ENCODE data around the gene RSRC1.
"Not testable (repeated sequence)": the region's sequence is repeated elsewhere in the genome, so short reads cannot be mapped to it uniquely, and the experiment has no call there.

The RSRC1 gene, protein sequence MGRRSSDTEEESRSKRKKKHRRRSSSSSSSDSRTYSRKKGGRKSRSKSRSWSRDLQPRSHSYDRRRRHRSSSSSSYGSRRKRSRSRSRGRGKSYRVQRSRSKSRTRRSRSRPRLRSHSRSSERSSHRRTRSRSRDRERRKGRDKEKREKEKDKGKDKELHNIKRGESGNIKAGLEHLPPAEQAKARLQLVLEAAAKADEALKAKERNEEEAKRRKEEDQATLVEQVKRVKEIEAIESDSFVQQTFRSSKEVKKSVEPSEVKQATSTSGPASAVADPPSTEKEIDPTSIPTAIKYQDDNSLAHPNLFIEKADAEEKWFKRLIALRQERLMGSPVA

DNA sequence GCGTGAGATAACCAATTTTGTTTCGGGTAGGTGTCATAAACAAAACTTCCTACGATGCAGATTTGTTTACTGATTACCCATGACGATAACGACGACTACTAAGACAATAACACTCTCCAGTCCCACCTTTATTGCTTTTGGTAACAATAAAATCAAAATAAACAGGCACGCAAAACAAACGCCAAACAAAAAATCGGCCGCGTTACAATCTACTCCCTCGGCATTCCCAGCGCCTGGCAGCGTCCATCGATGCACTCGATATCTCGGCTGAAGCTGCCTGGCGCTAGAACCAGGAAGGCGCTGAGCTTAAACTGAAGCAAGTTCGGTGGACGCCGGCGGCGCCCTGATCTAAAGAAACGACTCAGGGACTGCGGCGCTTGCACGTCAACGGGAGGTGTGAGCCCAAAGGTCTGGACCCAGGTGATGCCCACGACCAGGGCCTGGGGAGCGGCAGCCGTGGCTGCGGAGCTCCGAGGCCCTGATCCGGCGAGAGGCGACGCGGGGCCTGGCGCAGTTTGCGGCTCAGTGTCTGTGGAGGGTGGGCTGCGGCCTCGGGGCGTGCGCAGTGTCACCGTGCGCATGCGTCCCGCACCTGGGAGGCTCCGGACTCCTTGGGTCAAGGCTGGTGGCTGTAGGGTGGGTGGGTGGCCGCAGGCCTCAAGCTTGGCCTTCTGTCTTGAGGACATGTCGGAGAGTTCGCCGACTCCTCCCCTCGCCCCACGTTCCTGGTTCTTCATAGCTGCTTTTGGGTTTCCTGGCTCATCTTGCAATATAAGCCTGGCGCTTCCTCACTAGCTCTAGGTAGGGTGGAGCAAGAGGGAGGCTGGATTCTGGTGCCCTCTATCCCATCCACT, at the start of gene RSRC1:
Gene RSRC1 (plus strand): TSS at position 286 of the 854 bp plus-strand sequence. CDS start 12,016 bp downstream, outside the sequence.
- peak; percentile 93 for DNase-seq

DNA sequence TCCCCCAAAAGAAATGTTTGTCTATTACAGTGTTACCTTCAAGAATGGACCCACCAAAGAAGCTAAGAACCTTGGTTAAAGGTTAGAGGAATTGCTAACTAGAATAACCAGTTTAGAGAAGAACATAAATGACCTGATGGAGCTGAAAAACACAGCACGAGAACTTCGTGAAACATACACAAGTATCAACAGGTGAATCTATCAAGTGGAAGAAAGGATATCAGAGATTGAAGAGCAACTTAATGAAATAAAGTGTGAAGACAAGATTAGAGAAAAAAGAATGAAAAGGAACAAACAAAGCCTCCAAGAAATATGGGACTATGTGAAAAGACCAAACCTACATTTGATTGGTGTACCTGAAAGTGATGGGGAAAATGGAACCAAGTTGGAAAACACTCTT, 44.3 kb upstream of the RSRC1 start:
- not testable (repeated sequence) for DNase-seq

DNA sequence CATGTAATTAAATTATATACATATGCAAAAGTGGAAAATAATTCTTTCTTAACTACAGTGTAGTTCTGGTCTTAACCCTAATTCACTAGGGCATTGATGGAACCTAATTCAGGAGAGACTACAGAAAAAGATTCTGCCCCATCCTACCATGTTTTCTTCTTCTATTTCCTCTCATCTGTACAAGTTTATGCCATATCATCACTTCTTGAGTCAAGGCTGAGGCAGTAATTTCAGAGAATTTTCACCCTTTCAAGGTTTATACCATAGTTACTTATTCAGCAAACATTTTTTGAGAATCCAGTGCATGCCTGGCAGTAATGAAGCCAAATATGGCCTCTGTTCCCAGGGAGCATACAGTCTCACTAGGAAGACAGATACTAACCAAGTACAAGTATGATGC, 37.1 kb upstream of the RSRC1 start:
- DNase-seq = no peak

GRCh38 chr3:158074591-158074990, 35.3 kb upstream of the RSRC1 start:
- no peak for DNase-seq

DNA sequence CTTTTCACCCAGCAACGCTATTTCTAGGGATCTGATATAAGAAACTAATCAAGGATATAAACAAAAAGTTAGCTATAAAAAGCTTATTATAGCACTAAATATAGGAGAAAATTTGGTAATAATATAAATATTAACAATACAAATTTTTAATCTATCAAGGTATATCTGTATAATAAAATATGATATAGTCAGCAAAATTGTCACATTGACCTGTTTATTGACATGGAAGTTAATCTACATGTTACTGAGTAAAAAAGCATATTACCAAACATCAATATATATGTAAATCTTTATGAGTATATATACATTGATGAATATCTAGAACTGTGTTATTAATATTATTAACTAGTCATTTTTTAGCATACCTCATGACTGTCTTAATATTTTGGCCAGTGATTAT, 30.3 kb upstream of the RSRC1 start:
- DNase-seq = no peak

- DNase-seq = no peak
Observed at GRCh38 chr3:158084651-158085050, 25.2 kb upstream of the RSRC1 start.

DNA sequence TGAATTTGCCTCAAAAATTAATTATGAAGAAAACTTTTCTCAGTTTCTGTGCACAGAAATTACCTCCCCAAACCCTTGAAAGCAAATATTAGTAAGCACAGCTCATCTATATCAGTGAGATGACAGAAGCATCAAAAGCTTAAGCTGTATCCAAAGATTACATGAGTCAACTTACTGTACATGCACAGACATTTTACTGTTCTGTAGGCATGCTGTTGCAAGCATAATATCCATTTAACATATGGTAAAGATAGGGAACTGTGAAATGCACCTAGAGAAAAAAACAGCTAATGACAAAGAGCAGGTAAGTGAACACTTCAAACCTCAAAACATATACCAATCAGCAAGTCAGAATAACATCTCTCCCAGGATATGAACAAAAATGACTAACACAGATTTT, 24.5 kb upstream of the RSRC1 start:
- no peak for DNase-seq

DNA sequence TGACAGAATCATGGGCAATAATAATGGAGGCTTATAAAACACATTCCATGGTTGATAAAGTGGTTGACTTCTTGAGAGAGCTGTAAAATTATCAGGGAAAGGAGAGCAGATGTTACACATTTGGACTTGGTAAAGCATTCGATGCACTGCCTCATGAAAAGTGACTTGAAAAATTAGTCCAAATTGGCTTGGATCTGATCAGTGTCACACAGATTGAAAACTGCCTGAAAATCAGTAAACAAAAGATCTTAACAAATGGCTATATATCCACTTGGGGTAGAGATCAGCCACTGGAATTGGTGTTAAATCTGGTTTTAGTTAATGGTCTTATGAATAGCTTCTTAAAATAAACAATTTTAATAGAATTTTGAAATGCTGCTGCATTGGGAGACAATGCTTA, 24.0 kb upstream of the RSRC1 start:
- no peak for DNase-seq

- DNase-seq = no peak
Observed at GRCh38 chr3:158086361-158086760, 23.5 kb upstream of the RSRC1 start.

GRCh38 chr3:158086776-158087175, 23.1 kb upstream of the RSRC1 start:
- no peak for DNase-seq

- DNase-seq = no peak
Observed at GRCh38 chr3:158091531-158091930, 18.4 kb upstream of the RSRC1 start.

DNA sequence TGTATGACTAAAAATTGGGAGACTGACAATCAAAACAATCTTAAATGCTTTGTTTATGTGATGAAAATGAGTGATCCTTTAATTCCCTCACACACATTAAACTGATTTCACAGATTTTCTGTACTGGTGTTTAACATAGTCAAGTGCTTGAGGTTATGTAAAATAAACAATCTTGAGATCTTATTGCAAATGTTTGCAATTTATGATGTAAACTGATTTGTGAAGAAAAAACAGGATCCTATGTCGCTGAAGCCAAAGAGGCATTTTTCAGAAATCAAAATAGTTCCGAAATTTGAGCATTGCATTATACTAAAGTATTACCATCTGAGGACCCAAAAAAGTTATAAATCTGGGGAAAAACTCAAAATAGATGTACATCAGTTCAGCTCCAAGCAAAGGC, 16.4 kb upstream of the RSRC1 start:
- no peak for DNase-seq

DNA sequence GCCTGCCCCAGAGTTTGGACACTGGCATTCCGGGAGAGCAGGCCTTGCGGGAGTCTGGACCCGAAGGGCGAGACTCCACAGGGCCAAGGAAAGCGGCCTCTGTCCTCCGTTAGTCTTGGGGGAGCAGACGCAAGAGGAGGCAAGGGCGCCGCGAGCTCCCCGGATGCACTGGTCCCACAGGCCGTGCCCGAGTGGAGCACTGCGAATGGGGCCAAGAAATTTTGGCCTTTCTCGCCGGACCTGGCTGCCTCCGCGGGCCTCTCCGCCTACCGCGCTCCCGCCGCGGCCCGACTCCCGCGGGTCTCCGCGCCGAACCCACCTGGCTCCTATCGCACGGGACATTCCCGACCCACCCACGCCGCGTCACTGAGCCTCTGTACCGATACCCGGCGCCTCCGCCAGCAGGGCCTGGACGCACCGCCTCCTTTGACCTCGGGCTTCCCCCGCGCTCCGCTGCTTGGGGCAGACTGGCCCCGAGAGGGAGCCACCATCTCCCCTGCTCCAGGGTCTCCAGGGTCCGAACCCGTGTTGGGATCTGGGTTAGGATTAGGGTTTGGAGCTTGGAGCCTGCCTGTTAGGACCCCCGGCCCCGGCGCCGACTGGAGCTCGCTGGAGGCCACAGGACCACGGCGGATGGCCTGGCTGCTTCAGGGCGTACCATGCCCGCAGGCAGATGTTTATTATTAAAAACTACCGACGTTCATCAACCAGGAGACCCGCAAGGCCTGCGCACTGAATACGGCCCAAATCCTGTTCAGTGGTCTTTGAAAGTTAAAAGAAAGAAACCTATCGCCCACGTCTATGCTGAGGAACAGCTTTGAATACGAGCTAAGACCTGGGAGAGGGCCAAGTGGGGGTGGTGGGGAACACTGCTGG, 15.4 kb upstream of the RSRC1 start:
- no peak for DNase-seq

DNA sequence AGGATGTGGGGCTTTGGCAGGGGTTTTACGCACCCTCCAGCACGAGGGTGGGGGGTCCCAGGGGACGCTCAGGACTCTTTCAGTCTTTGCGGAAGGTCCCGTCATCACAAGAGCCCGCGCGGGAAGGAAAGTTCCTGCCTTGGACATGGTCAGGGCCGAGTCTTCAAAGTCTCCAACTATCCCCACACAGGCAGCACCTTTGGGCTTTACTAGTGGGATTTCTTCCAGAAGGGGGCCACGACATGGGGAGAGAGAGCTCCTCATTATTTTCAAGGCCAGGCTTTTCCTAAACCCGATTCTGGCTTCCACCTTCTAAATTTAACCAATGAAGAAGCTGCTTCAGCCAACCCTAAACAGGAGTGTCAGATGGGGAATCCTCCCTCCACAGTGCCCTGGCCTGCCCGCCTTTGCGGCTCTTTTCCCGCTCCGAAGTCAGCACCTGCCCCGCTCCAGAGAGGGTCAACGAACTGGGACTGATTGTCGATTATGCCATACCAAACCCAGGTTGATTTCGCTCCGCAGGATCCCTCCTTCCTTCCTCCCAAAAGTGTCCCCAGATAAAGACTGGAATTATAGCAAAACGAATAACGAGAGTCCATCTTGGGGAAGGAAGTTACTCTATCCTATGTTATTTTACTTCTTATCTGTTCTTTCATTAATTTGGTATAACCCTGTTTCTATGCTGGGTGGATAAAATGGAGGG, 14.6 kb upstream of the RSRC1 start:
- no peak for DNase-seq

GRCh38 chr3:158095814-158096704, 13.8 kb upstream of the RSRC1 start:
- no peak for DNase-seq

GRCh38 chr3:158097081-158097592, 12.8 kb upstream of the RSRC1 start:
- no peak for DNase-seq

DNA sequence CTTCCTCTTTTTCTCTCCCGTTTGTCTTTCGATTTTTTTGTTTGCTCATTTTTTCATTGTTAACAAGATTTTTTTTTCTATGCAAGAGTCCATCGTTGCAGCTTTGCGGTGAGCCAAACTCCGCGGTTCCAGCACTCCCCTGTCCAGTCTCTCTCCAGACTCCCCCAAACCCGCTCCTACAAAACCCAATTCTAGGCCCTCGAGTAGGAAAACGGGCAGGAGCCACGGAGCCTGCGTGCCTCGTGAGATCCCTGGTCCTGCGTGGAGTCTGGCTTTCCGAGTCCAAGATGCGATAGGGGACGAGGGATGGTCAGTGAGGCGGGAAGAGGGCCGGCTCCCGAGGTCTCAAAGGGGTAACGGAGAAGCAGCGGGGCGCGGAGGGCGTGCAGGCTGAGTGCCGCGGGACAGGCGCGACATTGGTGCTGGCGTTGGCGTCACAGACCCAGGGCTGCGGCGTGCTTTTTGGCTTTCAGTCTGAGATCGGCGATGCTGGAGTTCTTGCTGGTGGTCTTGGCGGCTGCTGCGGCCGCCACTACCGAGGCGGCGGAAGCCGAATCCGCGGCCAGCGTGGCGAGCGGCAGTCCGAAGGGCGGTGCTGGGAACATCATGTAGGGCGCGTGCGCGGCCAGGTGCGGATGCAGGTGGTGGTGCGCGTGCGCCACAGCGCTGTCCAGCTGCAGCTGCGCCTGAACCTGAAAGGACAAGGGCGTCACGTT, 12.1 kb upstream of the RSRC1 start:
- DNase-seq = peak; percentile 91

GRCh38 chr3:158098309-158098639, 11.6 kb upstream of the RSRC1 start:
- no peak for DNase-seq

DNA sequence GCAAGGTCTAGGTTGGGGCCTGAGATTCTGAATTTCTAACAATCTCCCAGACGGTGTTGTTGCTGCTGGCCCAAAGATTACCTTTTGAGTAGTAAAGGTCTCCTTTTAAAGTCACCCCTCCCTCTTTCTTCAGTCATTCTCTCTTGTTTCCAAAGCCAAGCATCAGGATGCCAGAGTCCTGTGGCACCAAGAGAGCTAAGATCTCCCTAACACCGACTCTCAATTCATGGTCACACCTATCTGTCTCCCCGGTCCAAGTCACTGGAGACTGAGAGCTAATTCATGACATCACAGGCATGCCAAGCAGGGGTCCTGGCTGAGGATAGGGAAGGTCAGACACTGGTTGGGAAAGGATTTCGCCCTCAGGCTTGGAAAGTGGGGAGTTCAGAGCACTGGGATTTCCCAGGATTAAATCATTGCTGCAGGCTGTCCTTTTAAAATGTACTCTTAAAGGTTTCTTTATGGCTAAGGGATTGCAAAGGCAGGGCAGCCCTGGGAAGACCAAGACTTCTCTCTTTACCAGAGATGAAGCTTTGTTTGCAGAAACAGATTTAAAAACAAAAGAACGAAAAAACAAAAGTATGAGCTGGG, 11.0 kb upstream of the RSRC1 start:
- DNase-seq = no peak

- DNase-seq = peak; percentile 49
Observed at GRCh38 chr3:158100681-158101080, 9.2 kb upstream of the RSRC1 start.
